ENCODE measurements around the gene KRTAP17-1.

DNA sequence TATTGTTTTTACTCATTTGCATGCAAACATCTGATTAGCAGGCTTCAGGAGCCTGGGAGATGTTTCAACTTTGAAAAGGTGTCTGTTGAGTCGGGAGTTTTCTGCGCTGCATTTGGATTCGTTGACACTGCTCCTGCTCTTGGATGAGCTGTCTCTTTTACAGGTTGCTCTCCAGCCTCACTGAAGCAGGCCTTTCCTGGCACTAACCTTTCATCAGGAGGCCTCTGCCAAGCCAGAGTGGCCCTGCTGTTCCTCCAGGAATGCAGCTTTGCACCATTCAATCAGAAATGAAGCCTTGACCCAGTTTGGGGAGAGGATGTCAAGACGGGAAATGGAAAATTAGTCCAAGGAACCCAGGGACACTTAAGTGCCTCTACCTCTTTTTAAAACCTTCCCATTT, 12.5 kb downstream of the KRTAP17-1 start:
- TF ChIP-seq, protein P1, sequence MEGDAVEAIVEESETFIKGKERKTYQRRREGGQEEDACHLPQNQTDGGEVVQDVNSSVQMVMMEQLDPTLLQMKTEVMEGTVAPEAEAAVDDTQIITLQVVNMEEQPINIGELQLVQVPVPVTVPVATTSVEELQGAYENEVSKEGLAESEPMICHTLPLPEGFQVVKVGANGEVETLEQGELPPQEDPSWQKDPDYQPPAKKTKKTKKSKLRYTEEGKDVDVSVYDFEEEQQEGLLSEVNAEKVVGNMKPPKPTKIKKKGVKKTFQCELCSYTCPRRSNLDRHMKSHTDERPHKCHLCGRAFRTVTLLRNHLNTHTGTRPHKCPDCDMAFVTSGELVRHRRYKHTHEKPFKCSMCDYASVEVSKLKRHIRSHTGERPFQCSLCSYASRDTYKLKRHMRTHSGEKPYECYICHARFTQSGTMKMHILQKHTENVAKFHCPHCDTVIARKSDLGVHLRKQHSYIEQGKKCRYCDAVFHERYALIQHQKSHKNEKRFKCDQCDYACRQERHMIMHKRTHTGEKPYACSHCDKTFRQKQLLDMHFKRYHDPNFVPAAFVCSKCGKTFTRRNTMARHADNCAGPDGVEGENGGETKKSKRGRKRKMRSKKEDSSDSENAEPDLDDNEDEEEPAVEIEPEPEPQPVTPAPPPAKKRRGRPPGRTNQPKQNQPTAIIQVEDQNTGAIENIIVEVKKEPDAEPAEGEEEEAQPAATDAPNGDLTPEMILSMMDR (conservative IDR thresholded peaks at IDR 0.05 in 1 of 2, IDR thresholded peaks at IDR 0.05 in 1 of 2; ENCODE audit: extremely low read depth in 1 of 2, insufficient read depth in 1 of 2, low read depth in 1 of 2, low read length in 2 of 2): no peak
- no peak for TF ChIP-seq EZH2 (IDR thresholded peaks at IDR 0.05; ENCODE audit: borderline replicate concordance, low read length)

Measured in mammary epithelial cell (primary cell).